Peyer's patch (tissue), 4 donors: Measurements from ENCODE around the gene TNFSF12. TPM values are rescaled to one million over a fixed set of nuclear protein-coding genes. Genes with fewer than 3 reads are reported as not detected.
"Not testable (repeated sequence)": the region's sequence is repeated elsewhere in the genome, so short reads cannot be mapped to it uniquely, and the experiment has no call there.

Experiments used
- DNase-seq, 3 donors: peaks; one replicate each; pipeline ENCODE4 v3.0.0-alpha.2; 2017 to 2019
- H3K27ac ChIP-seq, 4 donors: fragments of 200-600 bp; sonication (generic); one replicate each; pipeline ENCODE4 v1.5.1; 2016 to 2019
- H3K27me3 ChIP-seq, 2 donors: fragments of 200-600 bp; sonication (generic); one replicate each; pipeline ENCODE4 v1.5.1; 2019
- H3K36me3 ChIP-seq, 3 donors: fragments of 200-600 bp; sonication (generic); one replicate each; pipeline ENCODE4 v1.5.1; 2016 to 2019
- H3K4me1 ChIP-seq, 4 donors: fragments of 200-600 bp; sonication (generic); one replicate each; pipeline ENCODE4 v1.5.1; 2016 to 2019
- H3K4me3 ChIP-seq, 4 donors: fragments of 200-600 bp; sonication (generic); 1 replicate in 3 of 4; 2 replicates in 1 of 4; pipeline ENCODE4 v1.5.1; 2016 to 2019; ENCODE audit warnings: mild to moderate bottlenecking in 1 of 4
- H3K9me3 ChIP-seq, 4 donors: fragments of 200-600 bp; sonication (generic); one replicate each; pipeline ENCODE4 v1.5.1; 2016 to 2019; ENCODE audit warnings: mild to moderate bottlenecking in 1 of 4
- CTCF ChIP-seq, 6 experiments: fragments of 450-650 bp in 4 of 6; fragments of 200-600 bp in 2 of 6; sonication (generic) in 1 of 6; IDR thresholded peaks; one replicate each; pipeline ENCODE4 v1.5.1; 2017 to 2019; ENCODE audit warnings: antibody characterized with exemption in 6 of 6, mild to moderate bottlenecking in 3 of 6, moderate library complexity in 1 of 6
- POLR2A ChIP-seq, 2 donors: fragments of 450-650 bp; IDR thresholded peaks; one replicate each; pipeline ENCODE4 v1.5.1; 2017; ENCODE audit warnings: antibody characterized with exemption in 2 of 2, mild to moderate bottlenecking in 2 of 2, moderate library complexity in 2 of 2
- small RNA-seq, 2 donors: library from RNA; depleted of rRNA; stranded (forward); fragments of <200 nt; gene quantifications; one replicate each; pipeline ENCODE3, GENCODE V24; 2016
- total RNA-seq, 4 donors: library from RNA; depleted of rRNA; stranded (reverse); fragments of >200 nt; gene quantifications; one replicate each; pipeline ENCODE4 v1.1.0, GENCODE V29; 2016

TNFSF12 gene
- total RNA-seq, 4 donors from 2014 or later = 7.6 to 58.6 (median 15.2) TPM

GRCh38 chr17:7591596-7591995 is 42.7 kb downstream of the TNFSF12 start:
- TF ChIP-seq CTCF (IDR thresholded peaks at IDR 0.05) = no peak
- TF ChIP-seq POLR2A (IDR thresholded peaks at IDR 0.05) = no peak
- no peak overlapping the region for H3K4me3 ChIP-seq
- peaks cover 0 to 70% (median 0%) of the 10 kb centered on the region in 3 donors for H3K36me3 ChIP-seq
- H3K27ac ChIP-seq = no peak overlapping the region
- H3K4me1 ChIP-seq = peaks cover 0 to 9% (median 1%) of the 10 kb centered on the region in 4 donors
- no peak for DNase-seq
- H3K9me3 ChIP-seq = no peaks in the 10 kb centered on the region
- H3K27me3 ChIP-seq = no peaks in the 10 kb centered on the region

- peaks cover 0 to 74% (median 0%) of the 10 kb centered on the region in 3 donors for H3K36me3 ChIP-seq
- no peak for DNase-seq
- H3K4me3 ChIP-seq = no peak overlapping the region
- H3K27me3 ChIP-seq = no peaks in the 10 kb centered on the region
- no peak overlapping the region for H3K27ac ChIP-seq
- H3K4me1 ChIP-seq = peaks cover 0 to 16% (median 1%) of the 10 kb centered on the region in 4 donors
- TF ChIP-seq POLR2A (IDR thresholded peaks at IDR 0.05) = no peak
- TF ChIP-seq CTCF (IDR thresholded peaks at IDR 0.05) = no peak
- H3K9me3 ChIP-seq = no peaks in the 10 kb centered on the region
These were observed 43.7 kb downstream of the TNFSF12 start for GRCh38 chr17:7592422-7593021.

GRCh38 chr17:7593296-7593695 is 44.4 kb downstream of the TNFSF12 start:
- Histone ChIP-seq H3K36me3 (peaks cover 0 to 71% (median 0%) of the 10 kb centered on the region in 3 donors), H3K4me1 (peaks cover 0 to 16% (median 1%) of the 10 kb centered on the region in 4 donors), H3K27ac (no peak overlapping the region), H3K4me3 (no peak overlapping the region), H3K9me3 (no peaks in the 10 kb centered on the region), H3K27me3 (no peaks in the 10 kb centered on the region)
- no peak for DNase-seq
- no peak for TF ChIP-seq CTCF (IDR thresholded peaks at IDR 0.05)
- no peak for TF ChIP-seq POLR2A (IDR thresholded peaks at IDR 0.05)

- not testable (repeated sequence) for H3K9me3 ChIP-seq, H3K27ac ChIP-seq, H3K4me1 ChIP-seq, H3K4me3 ChIP-seq, H3K27me3 ChIP-seq, DNase-seq
- peaks cover 0 to 96% (median 0%) of the 10 kb centered on the region in 3 donors for H3K36me3 ChIP-seq
These were observed 48.7 kb downstream of the TNFSF12 start for GRCh38 chr17:7597561-7597960.

- TF ChIP-seq CTCF (IDR thresholded peaks at IDR 0.05) (no peak), POLR2A (IDR thresholded peaks at IDR 0.05) (no peak)
- Histone ChIP-seq H3K27ac (no peak overlapping the region), H3K36me3 (peaks cover 0 to 53% (median 0%) of the 10 kb centered on the region in 3 donors), H3K4me3 (no peak overlapping the region), H3K4me1 (peaks cover 0 to 6% (median 0%) of the 10 kb centered on the region in 4 donors), H3K9me3 (no peaks in the 10 kb centered on the region), H3K27me3 (no peaks in the 10 kb centered on the region)
- DNase-seq = no peak
These were observed 57.4 kb downstream of the TNFSF12 start for GRCh38 chr17:7606280-7606679.

Small RNA genes within 50 kb of the gene (small RNA-seq; reads per million reads assigned to genes)
- gene CD68 = 0 reads per million in 2 donors
- 0 reads per million in 2 donors for gene RF00019
- 0 reads per million in 2 donors for gene SNORA48
- 0 reads per million in 2 donors for gene SNORD10

Other genes starting within 250 kb of the TNFSF12 start
- 100 to 1,000 TPM in 3 of 4 donors, 10 to 100 TPM in 1; 94.4 to 128 (median 120) TPM for gene EIF5A, start 241.4 kb upstream of the TNFSF12 start, total RNA-seq
- gene GPS2, start 233.7 kb upstream of the TNFSF12 start, total RNA-seq = 100 to 1,000 TPM in 1 of 4 donors, 10 to 100 TPM in 3; 93.2 to 148 (median 94.2) TPM
- 10 to 100 TPM; 23.3 to 69.0 (median 53.9) TPM for gene NEURL4, start 219.7 kb upstream of the TNFSF12 start, total RNA-seq
- 100 to 1,000 TPM in 1 of 4 donors, 10 to 100 TPM in 3; 15.6 to 696 (median 24.0) TPM for gene ACAP1, start 212.5 kb upstream of the TNFSF12 start, total RNA-seq
- gene KCTD11, start 196.9 kb upstream of the TNFSF12 start, total RNA-seq = 1 to 10 TPM; 2.5 to 8.9 (median 7.1) TPM
- not detected for gene TMEM95, start 193.9 kb upstream of the TNFSF12 start, total RNA-seq
- gene TNK1, start 168.0 kb upstream of the TNFSF12 start, total RNA-seq = 10 to 100 TPM; 19.8 to 54.4 (median 44.4) TPM
- gene PLSCR3, start 154.5 kb upstream of the TNFSF12 start, total RNA-seq = 10 to 100 TPM; 10.7 to 38.8 (median 21.9) TPM
- 100 to 1,000 TPM in 2 of 4 donors, 10 to 100 TPM in 2; 37.1 to 334 (median 126) TPM for gene TMEM256, start 145.0 kb upstream of the TNFSF12 start, total RNA-seq
- 1 to 10 TPM in 3 of 4 donors, under 1 TPM in 1; 0.88 to 9.9 (median 5.8) TPM for gene NLGN2, start 141.2 kb upstream of the TNFSF12 start, total RNA-seq
- not detected for gene SPEM1, start 128.7 kb upstream of the TNFSF12 start, total RNA-seq
- not detected for gene SPEM2, start 123.4 kb upstream of the TNFSF12 start, total RNA-seq
- gene SPEM3, start 120.2 kb upstream of the TNFSF12 start, total RNA-seq = not detected
- gene TMEM102, start 113.6 kb upstream of the TNFSF12 start, total RNA-seq = 10 to 100 TPM in 3 of 4 donors, 1 to 10 TPM in 1; 4.1 to 21.7 (median 17.0) TPM
- 1 to 10 TPM in 1 of 4 donors, not detected in 3; 1.0 TPM for gene FGF11, start 109.5 kb upstream of the TNFSF12 start, total RNA-seq
- 1 to 10 TPM; 4.0 to 9.1 (median 5.8) TPM for gene CHRNB1, start 104.0 kb upstream of the TNFSF12 start, total RNA-seq
- gene ZBTB4, start 69.4 kb upstream of the TNFSF12 start, total RNA-seq = 10 to 100 TPM; 15.1 to 27.3 (median 24.5) TPM
- not detected for gene SLC35G6, start 67.6 kb upstream of the TNFSF12 start, total RNA-seq
- 100 to 1,000 TPM in 3 of 4 donors, 10 to 100 TPM in 1; 94.6 to 204 (median 157) TPM for gene POLR2A, start 64.7 kb upstream of the TNFSF12 start, total RNA-seq
- gene TNFSF13, start 9.7 kb downstream of the TNFSF12 start, total RNA-seq = 10 to 100 TPM in 3 of 4 donors, 1 to 10 TPM in 1; 5.0 to 54.4 (median 38.7) TPM
- 10 to 100 TPM; 31.4 to 47.7 (median 43.7) TPM for gene SENP3, start 12.9 kb downstream of the TNFSF12 start, total RNA-seq
- 100 to 1,000 TPM in 3 of 4 donors, 10 to 100 TPM in 1; 42.1 to 149 (median 124) TPM for gene CD68, start 30.6 kb downstream of the TNFSF12 start, total RNA-seq
- 100 to 1,000 TPM in 3 of 4 donors, 10 to 100 TPM in 1; 37.1 to 236 (median 125) TPM for gene MPDU1, start 34.8 kb downstream of the TNFSF12 start, total RNA-seq
- 1 to 10 TPM in 3 of 4 donors, not detected in 1; 1.9 to 2.7 (median 2.4) TPM for gene SOX15, start 41.0 kb downstream of the TNFSF12 start, total RNA-seq
- gene FXR2, start 65.8 kb downstream of the TNFSF12 start, total RNA-seq = 10 to 100 TPM; 28.8 to 38.1 (median 30.4) TPM
- gene SAT2, start 78.8 kb downstream of the TNFSF12 start, total RNA-seq = 100 to 1,000 TPM; 144 to 303 (median 229) TPM
- gene SHBG, start 81.1 kb downstream of the TNFSF12 start, total RNA-seq = 10 to 100 TPM in 2 of 4 donors, 1 to 10 TPM in 2; 2.1 to 38.0 (median 16.3) TPM
- gene ATP1B2, start 101.9 kb downstream of the TNFSF12 start, total RNA-seq = under 1 TPM in 1 of 4 donors, not detected in 3; 0.47 TPM
- gene TP53, start 138.4 kb downstream of the TNFSF12 start, total RNA-seq = 10 to 100 TPM; 19.6 to 27.7 (median 25.1) TPM
- gene WRAP53, start 139.4 kb downstream of the TNFSF12 start, total RNA-seq = 1 to 10 TPM; 4.6 to 9.3 (median 6.2) TPM
- under 1 TPM in 1 of 4 donors, not detected in 3; 0.27 TPM for gene EFNB3, start 156.1 kb downstream of the TNFSF12 start, total RNA-seq
- under 1 TPM in 2 of 4 donors, not detected in 2; 0.18 to 0.83 TPM for gene DNAH2, start 168.7 kb downstream of the TNFSF12 start, total RNA-seq